ENCODE results near the gene SLC27A6. TPM values are rescaled to one million over a fixed set of nuclear protein-coding genes. Genes with fewer than 3 reads are reported as not detected.

The SLC27A6 gene
- total RNA-seq, 3 donors from 2014 or later, result 0.48 to 12.6 (median 4.3) TPM

- no peak overlapping the region for H3K27ac ChIP-seq
- H3K9me3 ChIP-seq, result no peaks in the 10 kb centered on the region
- no peaks in the 10 kb centered on the region for H3K4me1 ChIP-seq
- no peaks in the 10 kb centered on the region for H3K27me3 ChIP-seq
- DNase-seq (ENCODE audit: low spot score in 2 of 2), result no peak
- intact Hi-C loops (cut with DNase I; ENCODE audit: low total_unique reads), result no loop called here
- H3K36me3 ChIP-seq, result no peaks in the 10 kb centered on the region
- H3K4me3 ChIP-seq, result no peak overlapping the region
- TF ChIP-seq POLR2A (IDR thresholded peaks at IDR 0.05), result no peak
- no peak for TF ChIP-seq POLR2AphosphoS5 (IDR thresholded peaks at IDR 0.05)
- no peak for TF ChIP-seq CTCF (IDR thresholded peaks at IDR 0.05)
These were observed 98.3 kb downstream of the SLC27A6 start for GRCh38 chr5:129063483-129064113.

- Histone ChIP-seq H3K27me3 (no peaks in the 10 kb centered on the region), H3K4me3 (no peak overlapping the region), H3K36me3 (no peaks in the 10 kb centered on the region), H3K4me1 (no peaks in the 10 kb centered on the region), H3K9me3 (no peaks in the 10 kb centered on the region), H3K27ac (no peak overlapping the region)
- no peak for DNase-seq (ENCODE audit: low spot score in 2 of 2)
- intact Hi-C loops (cut with DNase I; ENCODE audit: low total_unique reads), result no loop called here
- TF ChIP-seq CTCF (IDR thresholded peaks at IDR 0.05) (no peak), POLR2A (IDR thresholded peaks at IDR 0.05) (no peak), POLR2AphosphoS5 (IDR thresholded peaks at IDR 0.05) (no peak)
These were observed 100.4 kb downstream of the SLC27A6 start for GRCh38 chr5:129065721-129066120.

- DNase-seq (ENCODE audit: low spot score in 2 of 2), result no peak
- intact Hi-C loops (cut with DNase I; ENCODE audit: low total_unique reads), result no loop called here
- no peaks in the 10 kb centered on the region for H3K36me3 ChIP-seq
- H3K27ac ChIP-seq, result no peak overlapping the region
- no peaks in the 10 kb centered on the region for H3K4me1 ChIP-seq
- no peak for TF ChIP-seq POLR2AphosphoS5 (IDR thresholded peaks at IDR 0.05)
- TF ChIP-seq POLR2A (IDR thresholded peaks at IDR 0.05), result no peak
- no peak for TF ChIP-seq CTCF (IDR thresholded peaks at IDR 0.05)
- H3K9me3 ChIP-seq, result no peaks in the 10 kb centered on the region
- H3K4me3 ChIP-seq, result no peak overlapping the region
- H3K27me3 ChIP-seq, result no peaks in the 10 kb centered on the region
These were observed 102.5 kb downstream of the SLC27A6 start for GRCh38 chr5:129067745-129068144.

- no peaks in the 10 kb centered on the region for H3K27me3 ChIP-seq
- no peak overlapping the region for H3K4me3 ChIP-seq
- H3K36me3 ChIP-seq, result no peaks in the 10 kb centered on the region
- no peak overlapping the region for H3K27ac ChIP-seq
- no peak for TF ChIP-seq POLR2A (IDR thresholded peaks at IDR 0.05)
- TF ChIP-seq POLR2AphosphoS5 (IDR thresholded peaks at IDR 0.05), result no peak
- no peak for TF ChIP-seq CTCF (IDR thresholded peaks at IDR 0.05)
- H3K4me1 ChIP-seq, result no peaks in the 10 kb centered on the region
- DNase-seq (ENCODE audit: low spot score in 2 of 2), result no peak
- H3K9me3 ChIP-seq, result no peaks in the 10 kb centered on the region
- intact Hi-C loops (cut with DNase I; ENCODE audit: low total_unique reads), result no loop called here
These were observed 104.0 kb downstream of the SLC27A6 start for GRCh38 chr5:129069292-129069691.

GRCh38 chr5:129073111-129073510 is 107.8 kb downstream of the SLC27A6 start:
- Histone ChIP-seq H3K36me3 (no peaks in the 10 kb centered on the region), H3K27ac (no peak overlapping the region), H3K4me1 (no peaks in the 10 kb centered on the region), H3K9me3 (no peaks in the 10 kb centered on the region), H3K27me3 (no peaks in the 10 kb centered on the region), H3K4me3 (no peak overlapping the region)
- no peak for DNase-seq (ENCODE audit: low spot score in 2 of 2)
- TF ChIP-seq CTCF (IDR thresholded peaks at IDR 0.05) (no peak), POLR2AphosphoS5 (IDR thresholded peaks at IDR 0.05) (no peak), POLR2A (IDR thresholded peaks at IDR 0.05) (no peak)
- intact Hi-C loops (cut with DNase I; ENCODE audit: low total_unique reads), result no loop called here

All from breast epithelium (tissue), 4 donors.